AG04450 (cell line): ENCODE measurements around the gene MAOA. TPM values are rescaled to one million over a fixed set of nuclear protein-coding genes. Genes with fewer than 3 reads are reported as not detected.

ENCODE experiments used
- CTCF ChIA-PET: fragments of 300-600, 350-600 bp; formaldehyde crosslinking; extraction: SDS; loops from one replicate; lab custom pipeline; 2022; ENCODE audit warnings: antibody characterized with exemption, inconsistent platforms; lab: Charles Lee
- POLR2A ChIA-PET: fragments of 350-600 bp; formaldehyde crosslinking; extraction: SDS; loops from one replicate; lab custom pipeline; 2021; ENCODE audit warnings: antibody characterized with exemption, inconsistent platforms; lab: Yijun Ruan, JAX
- DNase-seq: peaks from one replicate; pipeline ENCODE4 v3.0.0-alpha.2; 2011; ENCODE audit warnings: low read depth, low spot score
- H3K27ac ChIP-seq: one replicate; pipeline ENCODE4 v1.5.1; 2012; ENCODE audit warnings: low read depth, low read length, control low read depth
- H3K27me3 ChIP-seq: one replicate; pipeline ENCODE4 v1.6.0; 2012; ENCODE audit warnings: low read length; ENCODE audit not compliant: control insufficient read depth, insufficient read depth
- H3K4me3 ChIP-seq: 2 replicates; pipeline ENCODE4 v1.5.1; 2011; ENCODE audit warnings: mild to moderate bottlenecking, low read depth, low read length, control low read depth
- H3K9me3 ChIP-seq: 2 replicates; pipeline ENCODE4 v1.5.1; 2012; ENCODE audit warnings: low read length; ENCODE audit not compliant: control insufficient read depth, insufficient read depth
- CTCF ChIP-seq: IDR thresholded peaks from 2 replicates; pipeline ENCODE4 v1.5.1; 2011; ENCODE audit warnings: low read depth, low read length, control low read depth, inconsistent platforms
- polyA plus RNA-seq: library from polyadenylated mRNA; depleted of rRNA; stranded (reverse); fragments of >200 nt; gene quantifications from 2 replicates; pipeline ENCODE4 v1.2.3, GENCODE V29; 2011

Gene MAOA
- polyA plus RNA-seq, 1 experiment, result 0.40 TPM

GRCh38 chrX:43676971-43677572 is 21.0 kb downstream of the MAOA start:
- TF ChIP-seq CTCF, result no peak
- no peak for DNase-seq
- Histone ChIP-seq H3K27ac (no peak overlapping the region), H3K27me3 (no peaks in the 10 kb centered on the region), H3K9me3 (no peaks in the 10 kb centered on the region), H3K4me3 (no peak overlapping the region)
- CTCF ChIA-PET, result no interaction called here
- POLR2A ChIA-PET, result no interaction called here

DNA sequence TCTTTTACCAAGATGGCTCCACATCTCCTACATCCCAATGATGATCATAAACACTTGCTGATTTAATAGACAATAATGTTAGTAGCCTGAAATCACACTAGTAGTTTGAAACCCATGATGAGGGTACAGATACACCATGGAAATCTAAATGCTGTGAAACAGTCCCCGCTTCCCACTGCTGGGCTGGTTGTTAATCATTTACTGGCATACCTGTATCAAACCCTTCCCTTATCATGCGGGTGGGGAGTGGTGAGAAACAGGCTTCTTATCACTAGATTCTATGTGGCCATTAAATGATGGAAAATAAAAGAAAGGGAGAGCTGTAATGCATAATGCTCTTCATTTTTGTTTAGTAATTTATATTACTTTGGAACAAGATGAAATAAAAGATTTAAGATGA is 21.9 kb downstream of the MAOA start:
- TF ChIP-seq CTCF, result no peak
- Histone ChIP-seq H3K27me3 (no peaks in the 10 kb centered on the region), H3K27ac (no peak overlapping the region), H3K4me3 (no peak overlapping the region), H3K9me3 (no peaks in the 10 kb centered on the region)
- no peak for DNase-seq
- ChIA-PET CTCF (no interaction called here), POLR2A (no interaction called here)

- no peak overlapping the region for H3K27ac ChIP-seq
- ChIA-PET POLR2A (no interaction called here), CTCF (no interaction called here)
- no peaks in the 10 kb centered on the region for H3K27me3 ChIP-seq
- no peak for DNase-seq
- H3K9me3 ChIP-seq, result no peaks in the 10 kb centered on the region
- H3K4me3 ChIP-seq, result no peak overlapping the region
- no peak for TF ChIP-seq CTCF
Observed at GRCh38 chrX:43679058-43679457, 23.0 kb downstream of the MAOA start.

DNA sequence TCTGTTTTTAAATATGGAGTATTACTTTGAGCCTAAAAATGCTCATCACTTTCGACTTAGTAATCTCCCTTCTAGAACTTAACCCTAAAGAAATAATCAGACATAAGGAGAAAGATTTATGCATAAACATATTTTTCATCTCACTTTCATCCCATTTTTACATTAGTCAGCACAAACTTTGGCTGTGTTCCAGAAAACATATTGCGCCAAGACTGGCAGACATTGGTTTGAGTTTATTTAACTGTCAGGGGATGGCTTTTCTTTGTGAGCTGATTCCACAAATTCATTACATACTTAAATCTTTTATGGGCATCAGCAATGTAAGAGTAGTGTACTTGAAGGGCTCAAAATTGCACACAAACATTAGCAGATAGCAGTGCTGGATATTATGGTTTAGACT is 23.7 kb downstream of the MAOA start:
- H3K4me3 ChIP-seq, result no peak overlapping the region
- no peak for DNase-seq
- POLR2A ChIA-PET, result no interaction called here
- no peak overlapping the region for H3K27ac ChIP-seq
- no peak for TF ChIP-seq CTCF
- CTCF ChIA-PET, result no interaction called here
- H3K27me3 ChIP-seq, result no peaks in the 10 kb centered on the region
- no peaks in the 10 kb centered on the region for H3K9me3 ChIP-seq

GRCh38 chrX:43682726-43683125 is 26.6 kb downstream of the MAOA start:
- ChIA-PET POLR2A (no interaction called here), CTCF (no interaction called here)
- no peak for DNase-seq
- Histone ChIP-seq H3K9me3 (no peaks in the 10 kb centered on the region), H3K27ac (no peak overlapping the region), H3K27me3 (no peaks in the 10 kb centered on the region), H3K4me3 (no peak overlapping the region)
- TF ChIP-seq CTCF, result no peak
